HG02623 (cell line): Measurements from ENCODE around the gene TMEM218.
A peak's percentile ranks its signal among the peaks of the same experiment; 100 is the strongest.

ENCODE experiments used
- ATAC-seq: cut with Tn5 transposase; IDR thresholded peaks from one replicate; pipeline ENCODE4 v1.9.1; 2021; ENCODE audit warnings: moderate library complexity; ENCODE audit not compliant: unreplicated experiment

TMEM218 gene

DNA sequence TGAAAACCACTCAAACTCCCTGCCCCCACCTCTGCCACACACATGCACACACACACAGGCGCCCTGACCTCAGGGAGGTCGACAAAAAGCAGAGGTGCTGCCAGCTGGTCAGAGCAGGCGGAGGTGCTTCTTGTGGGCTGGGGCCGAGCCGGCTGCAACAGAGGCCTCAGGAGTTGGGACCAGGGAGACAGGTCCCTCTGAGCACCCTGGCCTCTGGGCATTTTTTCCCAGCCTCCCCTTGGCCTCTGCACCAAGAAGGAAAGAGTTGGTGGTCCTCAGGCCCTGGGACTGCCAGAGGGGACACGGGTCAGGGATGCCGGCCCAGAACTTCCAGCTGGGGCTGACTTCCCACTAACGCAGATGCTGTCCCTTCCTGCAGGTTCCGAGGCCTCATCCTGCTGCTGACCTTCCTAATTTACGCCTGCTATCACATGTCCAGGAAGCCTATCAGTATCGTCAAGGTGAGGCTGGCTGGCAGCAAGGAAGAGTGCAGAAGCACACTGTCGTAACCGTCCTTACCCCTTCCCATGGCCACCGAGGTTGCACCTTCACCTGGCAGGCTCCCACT, 35.0 kb downstream of the TMEM218 start:
- ATAC-seq: no peak

- no peak for ATAC-seq
These were observed 35.5 kb downstream of the TMEM218 start for GRCh38 chr11:125075900-125076317.

DNA sequence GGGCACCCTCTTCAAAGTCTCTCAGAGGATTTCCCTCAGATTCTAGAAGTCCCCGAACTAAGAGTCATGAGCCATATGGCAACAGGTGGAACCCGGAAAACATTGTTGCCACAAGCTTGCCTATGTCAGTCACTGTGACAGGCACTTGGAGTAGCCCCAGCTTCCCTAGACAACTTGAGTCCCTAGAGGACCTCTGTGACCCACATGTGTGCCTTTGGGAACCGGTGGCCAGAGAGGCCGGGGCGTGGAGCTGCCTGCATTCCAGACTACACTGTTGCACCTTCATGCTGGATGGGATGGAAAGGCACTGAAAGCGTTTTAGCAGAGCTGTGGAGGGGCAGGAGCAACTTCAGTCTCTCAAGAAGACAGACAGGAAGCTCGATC, 36.2 kb downstream of the TMEM218 start:
- no peak for ATAC-seq

- no peak for ATAC-seq
These were observed 36.8 kb downstream of the TMEM218 start for GRCh38 chr11:125074511-125075241.

DNA sequence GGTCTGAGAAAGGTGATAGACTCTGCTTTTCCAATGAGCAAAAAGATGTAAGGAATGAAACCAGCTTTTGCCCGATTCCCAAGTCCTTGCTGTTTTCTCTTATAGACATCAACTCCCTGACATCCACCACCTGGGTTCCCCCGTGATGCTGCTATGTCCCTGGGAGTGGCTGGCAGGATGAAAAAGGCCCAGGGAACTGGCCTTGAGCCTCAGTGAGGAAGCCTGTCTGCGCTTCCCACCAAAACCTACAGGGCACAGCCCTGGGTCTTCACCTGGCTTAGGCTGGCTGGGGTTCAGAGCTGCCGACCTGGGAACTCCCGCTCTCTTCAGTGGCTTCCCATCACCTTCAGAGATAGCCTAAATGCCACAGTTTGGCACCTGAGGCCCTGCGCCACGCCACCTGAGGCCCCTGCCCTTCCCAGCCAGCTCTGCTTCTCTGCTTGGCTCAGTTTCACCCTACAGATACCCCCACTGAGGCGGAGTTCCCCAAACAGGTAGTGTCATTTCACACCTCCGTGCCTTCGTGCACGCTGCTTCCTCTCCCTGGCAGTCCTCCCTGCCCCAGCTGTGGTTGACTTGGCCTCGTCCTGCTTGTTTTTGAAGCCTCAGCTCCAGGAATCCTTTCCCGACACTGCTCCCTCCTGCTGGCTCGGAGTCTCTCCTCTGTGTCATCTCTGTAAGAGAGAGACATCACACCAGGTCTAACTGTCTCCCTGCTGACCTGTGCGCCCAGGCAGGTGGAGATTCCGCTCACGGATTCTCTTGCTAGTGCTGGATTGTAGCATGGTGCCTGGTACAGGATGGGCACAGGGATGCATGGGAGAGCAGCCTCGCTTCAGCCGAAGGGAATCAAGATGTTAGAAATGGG, 37.6 kb downstream of the TMEM218 start:
- no peak for ATAC-seq

- ATAC-seq: no peak
These were observed 38.4 kb downstream of the TMEM218 start for GRCh38 chr11:125072961-125073590.

DNA sequence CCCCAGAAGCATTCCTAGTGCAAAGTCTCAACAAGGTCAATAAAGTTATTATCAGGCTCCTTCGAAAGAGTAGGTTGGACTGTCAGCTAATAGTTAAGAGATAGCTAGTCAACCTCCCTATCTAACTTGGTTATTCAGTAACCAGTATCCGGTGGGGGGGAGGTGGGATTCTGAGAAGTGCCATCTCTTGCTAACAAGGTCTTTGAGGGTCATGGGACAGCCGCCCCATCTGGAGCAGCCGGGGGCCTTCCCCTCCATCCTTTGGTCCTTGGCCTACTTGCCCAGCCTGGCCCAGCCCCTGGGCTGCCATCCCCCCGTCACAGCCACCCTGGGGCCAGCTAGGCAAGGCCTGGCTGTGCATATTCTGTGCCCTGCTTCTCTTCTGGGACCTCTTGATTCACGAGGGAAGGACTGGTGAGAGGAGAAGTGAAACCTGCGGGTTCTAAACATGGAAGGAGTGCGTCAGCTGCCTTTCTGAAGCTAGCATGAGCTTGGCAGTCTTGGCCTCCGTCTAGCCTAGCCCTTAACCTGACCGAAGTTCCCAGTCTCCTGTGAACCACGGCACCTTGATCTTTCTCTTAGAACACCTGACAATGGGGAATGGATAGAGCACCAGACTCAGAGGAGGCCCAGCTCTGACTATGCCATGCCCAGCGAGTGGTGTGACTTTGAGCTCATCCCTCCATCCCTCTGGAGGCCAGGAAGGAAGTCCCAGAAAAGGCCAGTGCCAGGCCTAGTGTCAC, 39.0 kb downstream of the TMEM218 start:
- ATAC-seq: peak; percentile 77

GRCh38 chr11:125071846-125072217, 39.6 kb downstream of the TMEM218 start:
- ATAC-seq: no peak

GRCh38 chr11:125071435-125071834, 40.0 kb downstream of the TMEM218 start:
- no peak for ATAC-seq

- ATAC-seq: peak; percentile 61
These were observed 40.6 kb downstream of the TMEM218 start for GRCh38 chr11:125070699-125071254.

DNA sequence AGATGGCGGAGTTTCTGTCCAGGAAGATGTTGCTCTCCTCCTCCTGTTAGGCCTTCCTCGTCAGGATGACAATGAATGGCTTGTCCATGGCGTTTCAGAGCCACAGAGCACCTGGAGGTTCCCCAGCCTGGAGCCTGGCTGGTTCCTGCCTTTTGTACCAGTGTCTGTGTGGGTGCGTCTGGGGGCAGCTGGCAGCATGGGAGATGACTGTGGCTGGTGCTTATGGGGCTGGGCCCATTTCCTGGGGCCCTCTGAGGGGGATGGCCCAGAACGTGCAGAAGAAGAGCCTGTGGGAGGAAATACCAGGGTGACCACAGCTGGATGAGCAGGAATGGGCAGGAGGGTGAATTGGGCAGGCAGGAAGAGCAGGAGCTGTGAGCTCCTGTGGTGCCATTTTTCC, 41.6 kb downstream of the TMEM218 start:
- no peak for ATAC-seq

- no peak for ATAC-seq
These were observed 42.4 kb downstream of the TMEM218 start for GRCh38 chr11:125069008-125069407.

- no peak for ATAC-seq
These were observed 43.1 kb downstream of the TMEM218 start for GRCh38 chr11:125068368-125068767.

DNA sequence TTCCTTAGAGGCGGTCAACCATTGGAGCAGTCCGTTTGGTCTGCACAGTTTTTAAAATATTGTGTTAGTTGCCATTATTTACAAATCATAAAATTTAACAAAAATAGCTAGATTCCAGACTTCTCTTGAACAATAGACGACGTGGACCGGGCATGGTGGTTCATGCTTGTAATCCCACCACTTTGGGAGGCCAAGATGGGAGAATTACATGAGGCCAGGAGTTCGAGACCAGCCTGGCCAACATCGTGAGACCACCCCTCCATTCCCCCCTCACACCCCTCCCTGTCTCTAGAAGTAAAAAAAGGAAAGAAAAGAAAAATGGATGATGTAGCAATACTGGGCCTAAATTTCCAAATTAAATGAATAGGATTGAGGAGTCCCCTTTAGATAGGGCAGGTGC, 47.4 kb downstream of the TMEM218 start:
- ATAC-seq: no peak

- ATAC-seq: peak; percentile 17
These were observed 47.9 kb downstream of the TMEM218 start for GRCh38 chr11:125063429-125064043.

DNA sequence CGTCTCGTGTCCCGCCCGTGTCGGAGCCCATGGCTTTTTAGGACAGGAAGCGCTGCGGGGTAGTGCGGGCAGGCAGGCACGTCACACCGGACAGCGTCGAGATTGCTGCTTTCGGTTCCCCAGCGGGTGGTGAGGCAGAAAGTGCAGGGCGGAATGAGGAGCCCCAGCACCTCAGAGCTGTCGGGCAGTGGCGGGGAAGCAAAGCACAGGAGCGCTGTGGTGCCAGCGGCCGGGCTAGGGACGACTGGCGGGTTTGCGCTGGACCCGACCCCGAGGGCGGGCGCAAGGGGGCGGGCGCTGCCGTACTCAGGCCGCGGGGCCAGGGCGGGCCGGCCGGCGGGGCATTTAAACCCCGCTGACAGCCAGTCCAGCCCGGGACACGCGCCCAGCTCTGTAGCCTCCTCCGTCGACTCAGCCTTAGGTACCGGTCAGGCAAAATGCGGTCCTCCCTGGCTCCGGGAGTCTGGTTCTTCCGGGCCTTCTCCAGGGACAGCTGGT, 48.4 kb downstream of the TMEM218 start, which contains the start of gene SLC37A2:
Gene SLC37A2 (plus strand): TSS at position 375 of the 498 bp plus-strand sequence. CDS start 63 bp downstream, at position 438.
- ATAC-seq: peak; percentile 81

DNA sequence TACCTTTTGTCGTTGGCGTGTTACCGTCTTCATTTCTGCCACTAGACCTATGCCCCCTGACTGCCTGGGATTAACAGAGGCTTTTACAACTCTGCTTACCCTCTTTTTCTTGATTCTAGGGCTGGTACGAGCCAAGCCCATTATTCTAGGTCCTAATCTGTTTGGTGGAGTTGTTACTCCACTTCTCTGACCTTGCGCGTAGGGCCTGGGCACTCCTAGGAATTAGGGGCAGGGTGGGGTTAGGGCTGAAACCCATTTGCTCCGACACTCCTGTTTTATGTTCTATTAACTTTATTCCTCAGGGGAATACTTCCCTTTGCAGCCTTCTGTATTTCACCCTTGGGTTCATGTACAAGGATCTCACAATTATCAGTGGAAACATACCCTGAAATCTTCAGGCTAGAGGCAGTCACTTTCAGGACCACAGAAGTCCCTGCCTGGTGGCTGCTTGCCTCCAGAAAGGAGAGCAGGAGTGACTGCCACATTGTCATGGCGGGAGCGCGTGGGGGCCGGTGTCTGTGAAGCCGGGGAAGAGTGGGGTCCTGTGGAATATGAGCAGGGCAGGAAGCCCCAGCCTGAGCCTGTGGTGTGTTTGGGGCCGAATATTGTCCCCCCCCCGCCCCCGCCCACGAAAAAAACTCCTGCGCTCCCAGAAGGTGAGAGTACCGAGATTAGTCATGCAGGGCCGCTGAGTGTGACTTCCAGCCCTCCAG, 49.1 kb downstream of the TMEM218 start:
- ATAC-seq: no peak

- no peak for ATAC-seq
These were observed 50.1 kb downstream of the TMEM218 start for GRCh38 chr11:125061281-125061680.

DNA sequence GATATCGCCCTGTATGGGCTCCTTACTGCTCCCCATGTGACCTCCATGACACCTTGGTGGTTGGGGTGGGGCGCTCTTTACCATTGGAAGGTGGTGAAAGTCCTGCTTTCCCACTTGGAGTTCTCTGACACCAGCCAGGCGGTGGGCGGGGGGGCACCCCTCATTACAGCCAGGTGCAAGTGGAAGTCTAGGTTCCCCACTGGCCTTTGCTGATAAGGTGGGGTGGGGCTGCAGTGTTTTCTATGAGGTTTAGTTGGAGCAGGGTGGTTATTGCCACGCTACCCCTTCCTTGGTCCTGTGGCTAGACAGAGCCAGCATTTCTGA, 53.8 kb downstream of the TMEM218 start:
- ATAC-seq: no peak
